ENCODE measurements around the gene PIGL.
A peak's percentile ranks its signal among the peaks of the same experiment; 100 is the strongest.
"Not testable (repeated sequence)": the region's sequence is repeated elsewhere in the genome, so short reads cannot be mapped to it uniquely, and the experiment has no call there.

PIGL gene

GRCh38 chr17:16269658-16270057 lies 52.6 kb downstream of the PIGL start:
- DNase-seq (ENCODE audit: extremely low spot score, insufficient read length, low read depth), result no peak
- no peak for FAIRE-seq

- no peak for DNase-seq (ENCODE audit: extremely low spot score, insufficient read length, low read depth)
- FAIRE-seq, result no peak
Measured at GRCh38 chr17:16272111-16272840, 55.3 kb downstream of the PIGL start.

GRCh38 chr17:16273499-16273898 lies 56.5 kb downstream of the PIGL start:
- FAIRE-seq (no peak), DNase-seq (ENCODE audit: extremely low spot score, insufficient read length, low read depth) (no peak)

- FAIRE-seq, result no peak
- no peak for DNase-seq (ENCODE audit: extremely low spot score, insufficient read length, low read depth)
Measured at GRCh38 chr17:16273929-16274339, 56.9 kb downstream of the PIGL start.

- DNase-seq (ENCODE audit: extremely low spot score, insufficient read length, low read depth) (no peak), FAIRE-seq (no peak)
Measured at GRCh38 chr17:16275024-16275423, 58.0 kb downstream of the PIGL start.

- DNase-seq (ENCODE audit: extremely low spot score, insufficient read length, low read depth) (no peak), FAIRE-seq (no peak)
Measured at GRCh38 chr17:16277163-16277562, 60.2 kb downstream of the PIGL start.

- no peak for DNase-seq (ENCODE audit: extremely low spot score, insufficient read length, low read depth)
- no peak for FAIRE-seq
Measured at GRCh38 chr17:16281351-16281750, 64.3 kb downstream of the PIGL start.

GRCh38 chr17:16282522-16282921 lies 65.5 kb downstream of the PIGL start:
- FAIRE-seq (no peak), DNase-seq (ENCODE audit: extremely low spot score, insufficient read length, low read depth) (no peak)

- DNase-seq (ENCODE audit: extremely low spot score, insufficient read length, low read depth), result no peak
- FAIRE-seq, result no peak
Measured at GRCh38 chr17:16283705-16284104, 66.7 kb downstream of the PIGL start.

GRCh38 chr17:16285646-16286008 lies 68.6 kb downstream of the PIGL start:
- no peak for DNase-seq (ENCODE audit: extremely low spot score, insufficient read length, low read depth)
- FAIRE-seq, result no peak

- peak; percentile 96 for FAIRE-seq
- peak; percentile 79 for DNase-seq (ENCODE audit: extremely low spot score, insufficient read length, low read depth)
Measured at GRCh38 chr17:16286009-16286946, 69.3 kb downstream of the PIGL start.

- DNase-seq (ENCODE audit: extremely low spot score, insufficient read length, low read depth), result peak; percentile 72
- FAIRE-seq, result no peak
Measured at GRCh38 chr17:16286947-16287562, 70.0 kb downstream of the PIGL start.

- DNase-seq (ENCODE audit: extremely low spot score, insufficient read length, low read depth) (no peak), FAIRE-seq (no peak)
Measured at GRCh38 chr17:16287563-16288027, 70.6 kb downstream of the PIGL start.

GRCh38 chr17:16288860-16289571 lies 72.0 kb downstream of the PIGL start:
- FAIRE-seq (peak; percentile 75), DNase-seq (ENCODE audit: extremely low spot score, insufficient read length, low read depth) (no peak)

- DNase-seq (ENCODE audit: extremely low spot score, insufficient read length, low read depth) (no peak), FAIRE-seq (no peak)
Measured at GRCh38 chr17:16293931-16294330, 76.9 kb downstream of the PIGL start.

GRCh38 chr17:16294560-16294959 lies 77.5 kb downstream of the PIGL start:
- FAIRE-seq (no peak), DNase-seq (ENCODE audit: extremely low spot score, insufficient read length, low read depth) (no peak)

GRCh38 chr17:16296072-16296471 lies 79.1 kb downstream of the PIGL start:
- not testable (repeated sequence) for DNase-seq (ENCODE audit: extremely low spot score, insufficient read length, low read depth)

GRCh38 chr17:16297367-16298139 lies 80.5 kb downstream of the PIGL start:
- no peak for DNase-seq (ENCODE audit: extremely low spot score, insufficient read length, low read depth)
- no peak for FAIRE-seq

More at GRCh38 chr17:16296072-16296471, 79.1 kb downstream of the PIGL start:
- FAIRE-seq, result peak; percentile 18

GRCh38 chr17:16298140-16298662 lies 81.2 kb downstream of the PIGL start:
- no peak for FAIRE-seq

More at GRCh38 chr17:16298140-16298662, 81.2 kb downstream of the PIGL start:
- DNase-seq (ENCODE audit: extremely low spot score, insufficient read length, low read depth), result no peak
